Gastroesophageal sphincter (tissue), 3 donors: ENCODE data around the gene BNIPL.

Experiments used
- EP300 ChIP-seq: sonication (generic); formaldehyde crosslinking; IDR thresholded peaks from one replicate; pipeline ENCODE4 v1.6.1; 2017; ENCODE audit warnings: antibody characterized with exemption, mild to moderate bottlenecking
- POLR2A ChIP-seq, 2 donors: fragments of 450-650 bp; IDR thresholded peaks; one replicate each; pipeline ENCODE4 v1.6.1; 2017; ENCODE audit warnings: antibody characterized with exemption in 2 of 2, mild to moderate bottlenecking in 2 of 2, moderate library complexity in 1 of 2
- POLR2AphosphoS5 ChIP-seq: sonication (generic); formaldehyde crosslinking; IDR thresholded peaks from one replicate; pipeline ENCODE4 v1.6.1; 2017; ENCODE audit warnings: antibody characterized with exemption
- TF ChIP-seq, protein P1 (sequence below), 4 experiments: fragments of 200-600 bp in 2 of 4; fragments of 450-650 bp in 2 of 4; sonication (generic) in 1 of 4; IDR thresholded peaks; one replicate each; pipeline ENCODE4 v1.5.1; 2017 to 2019; ENCODE audit warnings: antibody characterized with exemption in 4 of 4, mild to moderate bottlenecking in 2 of 4, moderate library complexity in 2 of 4

DNA sequence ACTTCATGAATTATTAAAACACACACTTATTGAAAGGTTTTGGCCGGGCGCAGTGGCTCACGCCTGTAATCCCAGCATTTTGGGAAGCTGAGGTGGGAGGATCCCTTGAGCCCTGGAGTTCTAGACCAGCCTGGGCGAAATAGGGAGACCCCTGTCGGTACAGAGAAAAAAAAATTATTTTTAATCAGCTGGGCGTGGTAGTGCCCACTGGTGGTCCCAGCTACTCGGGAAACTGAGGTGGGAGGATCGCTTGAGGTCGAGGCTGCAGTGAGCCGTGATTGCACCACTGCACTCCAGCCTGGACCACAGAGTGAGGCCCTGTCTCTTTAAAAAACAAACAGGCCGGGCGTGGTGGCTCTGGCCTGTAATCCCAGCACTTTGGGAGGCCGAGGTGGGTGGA lies 35.8 kb downstream of the BNIPL start:
- TF ChIP-seq, protein P1, sequence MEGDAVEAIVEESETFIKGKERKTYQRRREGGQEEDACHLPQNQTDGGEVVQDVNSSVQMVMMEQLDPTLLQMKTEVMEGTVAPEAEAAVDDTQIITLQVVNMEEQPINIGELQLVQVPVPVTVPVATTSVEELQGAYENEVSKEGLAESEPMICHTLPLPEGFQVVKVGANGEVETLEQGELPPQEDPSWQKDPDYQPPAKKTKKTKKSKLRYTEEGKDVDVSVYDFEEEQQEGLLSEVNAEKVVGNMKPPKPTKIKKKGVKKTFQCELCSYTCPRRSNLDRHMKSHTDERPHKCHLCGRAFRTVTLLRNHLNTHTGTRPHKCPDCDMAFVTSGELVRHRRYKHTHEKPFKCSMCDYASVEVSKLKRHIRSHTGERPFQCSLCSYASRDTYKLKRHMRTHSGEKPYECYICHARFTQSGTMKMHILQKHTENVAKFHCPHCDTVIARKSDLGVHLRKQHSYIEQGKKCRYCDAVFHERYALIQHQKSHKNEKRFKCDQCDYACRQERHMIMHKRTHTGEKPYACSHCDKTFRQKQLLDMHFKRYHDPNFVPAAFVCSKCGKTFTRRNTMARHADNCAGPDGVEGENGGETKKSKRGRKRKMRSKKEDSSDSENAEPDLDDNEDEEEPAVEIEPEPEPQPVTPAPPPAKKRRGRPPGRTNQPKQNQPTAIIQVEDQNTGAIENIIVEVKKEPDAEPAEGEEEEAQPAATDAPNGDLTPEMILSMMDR (IDR thresholded peaks at IDR 0.05), result no peak
- TF ChIP-seq POLR2AphosphoS5 (no peak), POLR2A (IDR thresholded peaks at IDR 0.05) (no peak), EP300 (no peak)
